Activated CD8-positive, alpha-beta memory T cell treated with anti-CD3 and anti-CD28 coated beads for 1 hour (primary cell): Measurements from ENCODE around the gene ITIH4.

ENCODE experiments used
- DNase-seq, 2 donors: peaks; one replicate each; pipeline ENCODE4 v3.0.0-alpha.2; 2020; ENCODE audit warnings: low read depth in 1 of 2; ENCODE audit errors: extremely low read depth in 1 of 2

Gene ITIH4

DNA sequence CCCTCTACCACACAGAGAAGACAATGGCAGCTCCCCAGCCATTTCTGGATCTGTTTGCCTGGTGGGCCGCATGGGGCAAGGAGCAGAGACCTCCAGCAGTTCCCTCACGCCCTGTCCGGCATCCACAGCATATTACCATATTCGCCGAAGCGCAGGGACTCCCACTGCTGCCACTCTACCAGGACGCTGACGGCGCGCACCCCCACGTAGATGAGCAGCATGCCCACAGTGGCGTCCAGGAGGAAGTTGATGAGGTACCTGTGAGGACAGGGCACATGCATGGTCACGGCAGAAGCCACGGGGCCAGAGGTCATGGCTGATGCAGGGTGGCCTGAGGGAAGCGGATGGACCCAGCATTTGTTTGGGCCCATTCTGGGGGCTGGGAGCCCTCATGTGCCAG, 19.2 kb upstream of the ITIH4 start:
- DNase-seq, result no peak

GRCh38 chr3:52848617-52849016, 18.1 kb upstream of the ITIH4 start:
- DNase-seq, result no peak

GRCh38 chr3:52847726-52848125, 17.3 kb upstream of the ITIH4 start:
- no peak for DNase-seq

DNA sequence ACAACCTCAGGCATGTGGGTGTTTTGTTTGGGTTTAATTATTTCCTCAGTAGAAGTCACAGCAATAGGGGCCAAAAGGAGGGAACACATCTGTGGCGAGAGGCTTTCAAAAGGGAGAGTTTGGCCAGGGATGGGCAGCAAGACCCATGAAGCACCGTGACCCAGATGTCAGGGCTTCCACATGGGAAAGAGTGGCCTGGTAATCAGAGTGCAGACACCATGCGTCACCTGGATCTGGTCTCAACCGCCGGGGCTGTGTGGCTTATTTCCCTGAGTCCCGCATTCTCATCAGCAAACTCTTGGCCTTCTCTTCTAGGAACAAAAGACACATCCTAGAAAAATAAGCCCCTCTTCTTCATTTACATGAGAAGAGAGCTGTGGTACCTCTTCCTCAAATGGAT, 16.8 kb upstream of the ITIH4 start:
- DNase-seq, result no peak

GRCh38 chr3:52846432-52846965, 16.0 kb upstream of the ITIH4 start:
- DNase-seq, result no peak

DNA sequence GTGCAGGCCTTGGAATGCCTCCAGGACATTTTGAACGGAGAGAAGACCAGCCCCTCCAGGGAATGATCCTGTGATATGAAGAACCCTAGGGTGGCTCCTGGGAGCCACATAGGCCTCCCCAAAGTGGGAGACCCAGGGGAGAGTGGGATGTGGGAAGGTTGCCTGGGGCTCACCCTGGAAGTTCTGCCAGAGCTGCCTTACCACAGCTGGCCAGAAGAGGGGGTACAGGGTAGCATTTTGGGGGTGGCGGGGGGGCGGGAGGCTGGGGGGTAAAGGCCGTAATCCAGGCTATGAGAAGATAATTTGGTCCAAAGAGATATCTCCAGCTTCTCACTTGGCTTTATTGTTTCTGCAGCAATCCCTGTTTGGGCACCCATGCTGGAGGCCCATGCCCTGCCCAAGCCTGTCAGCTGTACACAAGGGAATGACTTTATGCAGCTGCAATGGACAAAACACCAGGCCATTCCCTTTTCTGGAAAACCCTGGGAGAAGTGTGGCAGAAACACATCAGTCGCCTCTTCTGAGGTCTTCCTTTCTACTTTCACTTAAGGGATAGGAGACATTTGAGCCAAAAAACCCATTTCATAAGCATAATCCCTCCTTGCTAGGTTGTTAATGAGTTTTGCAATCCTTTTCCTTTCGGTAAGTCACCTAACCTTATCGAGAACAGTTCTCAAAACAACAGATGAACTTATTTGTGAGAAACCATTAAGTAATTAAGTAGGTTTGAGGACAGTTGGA, 15.4 kb upstream of the ITIH4 start:
- DNase-seq, result no peak

DNA sequence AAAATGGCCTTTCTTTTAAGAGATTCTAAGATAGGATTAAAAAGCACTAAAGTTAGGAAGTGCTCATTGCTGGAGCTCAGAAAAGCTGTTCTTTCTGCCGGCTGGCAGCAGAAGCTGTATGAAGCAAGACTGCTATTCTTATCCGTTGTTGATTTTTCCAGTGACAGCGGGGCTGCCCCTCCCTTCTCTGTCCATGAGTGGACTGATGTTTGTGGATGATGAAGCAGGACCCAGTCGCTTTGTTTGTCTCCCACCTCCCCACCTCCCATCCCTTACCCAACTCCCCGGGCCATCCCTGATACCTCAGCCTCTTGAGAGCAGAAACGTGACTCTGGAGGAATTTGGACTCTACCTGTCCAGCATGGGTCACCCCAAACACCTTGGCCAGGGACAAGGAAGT, 14.7 kb upstream of the ITIH4 start:
- DNase-seq, result no peak

- DNase-seq, result no peak
Measured at GRCh38 chr3:52844290-52844975, 14.0 kb upstream of the ITIH4 start.

DNA sequence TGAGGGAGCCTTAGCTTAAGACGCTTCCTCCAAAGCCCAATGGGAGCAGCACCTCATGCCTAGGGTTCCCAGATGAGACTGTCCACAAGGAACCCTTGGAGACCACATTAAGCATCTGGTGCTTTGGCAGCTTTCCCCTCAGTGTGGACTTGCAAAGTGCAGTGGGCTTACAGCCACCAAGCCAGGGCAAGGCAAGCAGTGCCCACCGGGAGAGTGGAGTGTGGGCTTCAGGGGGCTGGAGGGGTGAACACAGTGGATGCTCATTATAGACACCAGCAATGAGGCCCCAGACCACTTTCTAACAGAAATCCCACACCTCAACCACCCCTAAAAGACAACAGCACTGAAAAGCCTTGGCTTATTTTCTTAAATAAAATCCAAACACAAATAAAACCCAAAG, 13.4 kb upstream of the ITIH4 start:
- no peak for DNase-seq

GRCh38 chr3:52843108-52843865, 12.8 kb upstream of the ITIH4 start:
- DNase-seq, result no peak

DNA sequence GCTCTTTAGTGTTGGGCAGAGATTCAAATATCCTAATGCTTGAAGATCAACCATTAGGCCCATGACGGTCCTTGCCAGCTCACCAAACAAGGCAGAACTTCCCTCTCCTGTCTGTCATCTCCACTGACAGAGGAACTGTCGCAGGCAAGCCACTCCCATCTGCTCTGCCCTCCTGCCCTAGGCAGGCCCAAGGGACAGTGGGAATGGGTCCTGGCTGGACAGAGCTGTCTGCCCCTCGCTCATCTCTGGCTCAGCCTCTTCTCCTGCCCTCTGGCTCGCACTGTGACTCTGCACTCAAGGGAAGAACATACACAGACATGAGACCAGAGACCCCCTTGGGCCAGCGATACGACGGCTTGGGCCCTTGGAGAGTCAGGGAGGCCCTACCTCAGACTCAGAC, 12.0 kb upstream of the ITIH4 start:
- no peak for DNase-seq

- DNase-seq, result no peak
Measured at GRCh38 chr3:52841981-52842340, 11.5 kb upstream of the ITIH4 start.

DNA sequence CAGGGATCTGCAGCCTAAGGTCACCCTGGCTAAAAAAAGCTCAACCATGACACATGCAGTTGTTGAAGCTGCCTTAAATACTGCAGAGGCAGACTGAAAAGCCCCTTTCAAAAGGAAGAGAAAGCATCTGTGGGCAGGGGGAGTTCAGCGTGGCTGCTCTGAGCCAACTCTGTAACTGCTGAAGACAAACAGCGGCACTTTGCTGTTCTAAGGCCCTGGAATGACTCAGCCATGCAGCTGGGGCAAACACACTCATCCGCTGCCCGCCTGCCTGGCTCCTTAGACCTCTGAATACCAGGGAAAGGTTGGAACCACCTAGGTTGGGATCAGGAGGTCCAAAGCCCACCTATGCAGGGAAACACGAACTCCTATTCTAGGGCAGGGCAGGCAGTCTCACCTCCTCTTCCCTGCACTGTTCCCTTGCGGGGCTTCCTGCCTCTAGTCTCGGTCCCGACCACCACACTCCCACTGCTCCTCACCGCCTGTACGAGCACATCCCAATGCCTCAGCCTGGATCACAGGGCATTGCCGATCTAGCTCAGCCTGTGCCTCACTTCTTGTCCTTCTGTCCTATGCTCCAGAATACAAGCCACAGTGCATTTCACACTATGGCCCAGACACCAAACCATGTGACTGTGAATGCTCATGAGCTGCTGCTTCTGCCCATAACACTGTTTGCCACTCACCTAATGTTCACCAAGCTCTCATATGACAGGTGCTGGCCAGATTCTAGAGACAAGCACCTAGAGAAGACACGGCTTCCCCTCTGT, 10.9 kb upstream of the ITIH4 start:
- no peak for DNase-seq

DNA sequence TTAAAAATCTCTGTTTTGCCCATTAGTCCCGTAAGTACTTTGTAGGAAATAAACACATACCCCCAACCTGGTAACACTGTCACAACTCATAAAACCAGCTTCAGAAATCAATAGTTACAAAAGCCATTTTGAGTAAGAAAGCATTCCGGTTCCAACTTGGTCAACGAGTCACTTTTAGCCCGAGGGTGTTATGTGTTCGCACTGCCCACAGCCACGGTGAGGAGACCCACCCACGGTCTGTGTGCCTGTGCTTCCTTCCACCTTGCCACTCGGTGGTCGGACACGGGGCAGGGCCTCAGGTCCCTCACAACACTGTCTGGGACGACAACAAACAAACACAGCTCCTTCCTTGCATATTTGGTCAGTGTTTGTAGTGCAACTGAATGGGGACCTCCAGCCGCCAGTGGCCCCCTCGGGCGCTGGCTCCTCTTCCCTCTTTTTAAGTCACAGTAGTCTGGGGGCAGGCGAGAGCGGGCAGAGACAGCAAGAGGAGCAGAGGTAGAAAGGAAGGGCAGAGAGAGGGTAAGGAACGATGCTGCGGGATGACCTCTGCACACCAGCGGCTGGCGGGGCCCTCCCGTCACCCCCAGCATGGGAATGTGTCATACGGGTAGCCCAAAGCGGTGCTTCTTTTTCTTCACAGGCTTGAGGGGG, 9.5 kb upstream of the ITIH4 start:
- DNase-seq, result no peak

GRCh38 chr3:52839268-52839575, 8.8 kb upstream of the ITIH4 start:
- DNase-seq, result no peak

DNA sequence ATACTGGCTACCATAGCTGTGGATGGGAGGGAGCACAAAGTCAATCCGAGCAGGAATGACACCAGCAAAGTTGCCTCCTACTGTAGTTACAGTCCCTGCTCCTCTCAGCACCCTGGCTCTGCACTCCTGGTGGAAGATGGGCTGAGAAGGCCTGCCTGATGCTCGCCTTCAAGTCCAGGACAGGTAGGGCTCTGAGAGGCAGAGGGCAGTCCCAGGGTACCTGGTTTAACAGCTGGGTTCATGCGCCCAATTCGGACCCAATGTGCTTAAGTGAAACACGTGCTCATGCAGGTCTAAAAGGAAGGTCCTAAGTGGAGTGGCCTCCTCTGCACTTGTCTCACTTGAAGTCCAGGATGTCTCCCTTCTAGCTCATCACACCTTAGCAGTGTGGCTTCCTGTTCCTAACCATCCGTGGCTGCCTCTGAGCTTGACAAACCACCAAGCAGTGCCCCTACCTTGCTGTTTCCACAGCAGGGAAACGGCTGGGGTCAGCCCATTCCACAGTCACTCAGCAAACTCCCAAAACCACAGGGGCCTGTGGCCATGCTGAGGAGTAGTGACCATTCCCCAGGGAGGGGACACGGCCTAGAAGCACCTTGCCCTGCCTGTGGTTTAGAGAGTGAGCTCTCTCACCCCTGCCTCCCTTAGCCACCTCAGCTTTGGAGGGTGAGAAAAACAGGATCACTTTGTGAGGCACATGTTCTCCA, 8.2 kb upstream of the ITIH4 start:
- no peak for DNase-seq

- no peak for DNase-seq
Measured at GRCh38 chr3:52836986-52837385, 6.5 kb upstream of the ITIH4 start.

- DNase-seq, result no peak
Measured at GRCh38 chr3:52836471-52836845, 6.0 kb upstream of the ITIH4 start.

GRCh38 chr3:52835766-52836470, 5.4 kb upstream of the ITIH4 start:
- no peak for DNase-seq
